ENCODE measurements around the gene OTUB2.

- TF ChIP-seq CTCF (conservative IDR thresholded peaks at IDR 0.05; ENCODE audit: low read depth, low read length) (no peak), EZH2phosphoT487 (IDR thresholded peaks at IDR 0.05; ENCODE audit: borderline replicate concordance, low read length) (no peak)
Measured at GRCh38 chr14:93982230-93983007, 43.7 kb upstream of the OTUB2 start.

Data from PC-3 (cell line).